Right lobe of liver (tissue), 4 donors: ENCODE measurements around the gene JKAMP.

ENCODE experiments used
- POLR2A ChIP-seq: fragments of 450-650 bp; IDR thresholded peaks from one replicate; pipeline ENCODE4 v1.6.1; 2017; ENCODE audit warnings: antibody characterized with exemption, mild to moderate bottlenecking
- TF ChIP-seq, protein P1 (sequence below), 4 donors: fragments of 200-600 bp in 3 of 4; fragments of 450-650 bp in 1 of 4; IDR thresholded peaks; one replicate each; pipeline versions ENCODE4 v1.5.1 to v1.8.0; 2016 to 2022; ENCODE audit warnings: antibody characterized with exemption in 4 of 4, mild to moderate bottlenecking in 2 of 4
- donor health status: DM: no; HTN: no; CAD: no.
- donor health status: DM: no; HTN: no; CAD: no.
- donor health status: DM: no; HTN: yes; CAD: no.

DNA sequence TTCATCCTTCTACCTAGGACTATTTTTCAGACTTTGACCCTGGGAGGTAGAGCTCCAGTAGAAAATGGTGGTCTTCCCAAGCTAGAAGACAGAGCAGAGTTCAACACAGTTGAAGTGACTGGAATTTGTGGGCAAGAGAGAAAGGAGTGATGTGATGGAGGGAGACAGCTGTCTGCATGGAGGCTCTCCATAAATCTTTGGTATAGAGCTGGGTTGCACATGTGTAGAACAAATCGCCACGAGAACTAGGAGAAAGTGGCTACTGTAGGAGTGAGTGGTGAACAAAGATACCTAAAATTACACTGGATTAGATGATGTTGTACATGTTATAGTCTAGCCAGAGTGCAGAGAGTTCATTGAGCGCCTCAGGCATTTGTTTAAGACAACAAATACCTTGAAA is 33.6 kb upstream of the JKAMP start:
- TF ChIP-seq, protein P1, sequence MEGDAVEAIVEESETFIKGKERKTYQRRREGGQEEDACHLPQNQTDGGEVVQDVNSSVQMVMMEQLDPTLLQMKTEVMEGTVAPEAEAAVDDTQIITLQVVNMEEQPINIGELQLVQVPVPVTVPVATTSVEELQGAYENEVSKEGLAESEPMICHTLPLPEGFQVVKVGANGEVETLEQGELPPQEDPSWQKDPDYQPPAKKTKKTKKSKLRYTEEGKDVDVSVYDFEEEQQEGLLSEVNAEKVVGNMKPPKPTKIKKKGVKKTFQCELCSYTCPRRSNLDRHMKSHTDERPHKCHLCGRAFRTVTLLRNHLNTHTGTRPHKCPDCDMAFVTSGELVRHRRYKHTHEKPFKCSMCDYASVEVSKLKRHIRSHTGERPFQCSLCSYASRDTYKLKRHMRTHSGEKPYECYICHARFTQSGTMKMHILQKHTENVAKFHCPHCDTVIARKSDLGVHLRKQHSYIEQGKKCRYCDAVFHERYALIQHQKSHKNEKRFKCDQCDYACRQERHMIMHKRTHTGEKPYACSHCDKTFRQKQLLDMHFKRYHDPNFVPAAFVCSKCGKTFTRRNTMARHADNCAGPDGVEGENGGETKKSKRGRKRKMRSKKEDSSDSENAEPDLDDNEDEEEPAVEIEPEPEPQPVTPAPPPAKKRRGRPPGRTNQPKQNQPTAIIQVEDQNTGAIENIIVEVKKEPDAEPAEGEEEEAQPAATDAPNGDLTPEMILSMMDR (IDR thresholded peaks at IDR 0.05): no peak
- no peak for TF ChIP-seq POLR2A
